ENCODE results near the gene LNX1. TPM values are rescaled to one million over a fixed set of nuclear protein-coding genes. Genes with fewer than 3 reads are reported as not detected.

The LNX1 gene
- total RNA-seq, 1 donor from 2014 or later: not detected

DNA sequence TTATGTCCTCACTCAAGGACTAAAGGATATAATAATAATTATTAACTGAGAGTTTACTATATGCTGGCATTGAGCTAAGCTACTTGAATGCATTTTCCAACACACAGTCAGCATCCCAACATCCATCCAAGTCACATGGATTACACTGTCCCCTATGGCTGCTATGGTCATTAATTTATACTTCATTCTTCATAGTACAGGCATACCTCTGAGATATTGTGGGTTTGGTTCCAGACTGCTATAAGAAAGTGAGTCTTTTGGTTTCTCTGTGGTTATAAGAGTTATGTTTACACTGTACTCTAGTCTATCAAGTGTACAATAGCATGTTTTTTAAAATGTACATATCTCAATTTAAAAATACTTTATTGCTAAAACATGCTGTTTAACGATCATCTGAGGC is 89.2 kb downstream of the LNX1 start:
- ChIA-PET POLR2A (no interaction called here), CTCF (no interaction called here)
- Mint-ChIP-seq H3K27me3 (no peaks in the 10 kb centered on the region), H3K36me3 (ENCODE audit: low read depth) (no peaks in the 10 kb centered on the region), H3K4me1 (no peaks in the 10 kb centered on the region), H3K4me3 (no peak overlapping the region), H3K9me3 (no peaks in the 10 kb centered on the region), H3K27ac (no peak overlapping the region)
- intact Hi-C loops (cut with micrococcal nuclease): no loop called here
- no peak for DNase-seq
- TF ChIP-seq CTCF (IDR thresholded peaks at IDR 0.05): no peak
- no peak for ATAC-seq (ENCODE audit: low read depth)

DNA sequence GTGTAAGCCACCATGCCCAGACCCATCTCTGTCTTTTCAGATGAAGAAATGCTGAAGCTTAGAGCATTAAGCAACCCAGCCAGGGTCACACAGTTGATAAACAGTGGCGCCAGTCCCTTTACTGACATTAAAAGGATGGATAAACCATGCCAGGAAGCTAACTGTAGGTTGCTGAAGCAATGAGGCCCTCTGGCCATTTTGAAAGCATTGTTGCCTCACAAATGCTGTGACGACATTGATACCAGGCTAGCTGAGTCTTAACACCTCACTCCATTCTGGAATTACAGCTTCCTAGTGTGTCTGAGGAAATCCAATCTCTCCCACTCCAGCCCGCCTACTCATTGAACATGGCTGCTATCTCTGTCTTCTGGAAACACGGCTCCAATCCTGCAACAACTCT is 89.7 kb downstream of the LNX1 start:
- no peak for ATAC-seq (ENCODE audit: low read depth)
- no peaks in the 10 kb centered on the region for H3K4me1 Mint-ChIP-seq
- DNase-seq: no peak
- ChIA-PET POLR2A (no interaction called here), CTCF (no interaction called here)
- no peak overlapping the region for H3K4me3 Mint-ChIP-seq
- intact Hi-C loops (cut with micrococcal nuclease): no loop called here
- H3K27me3 Mint-ChIP-seq: no peaks in the 10 kb centered on the region
- no peaks in the 10 kb centered on the region for H3K36me3 Mint-ChIP-seq (ENCODE audit: low read depth)
- no peaks in the 10 kb centered on the region for H3K9me3 Mint-ChIP-seq
- TF ChIP-seq CTCF (IDR thresholded peaks at IDR 0.05): no peak
- no peak overlapping the region for H3K27ac Mint-ChIP-seq

- no peaks in the 10 kb centered on the region for H3K36me3 Mint-ChIP-seq (ENCODE audit: low read depth)
- no peak for TF ChIP-seq CTCF (IDR thresholded peaks at IDR 0.05)
- POLR2A ChIA-PET: no interaction called here
- intact Hi-C loops (cut with micrococcal nuclease): no loop called here
- no peaks in the 10 kb centered on the region for H3K4me1 Mint-ChIP-seq
- ATAC-seq (ENCODE audit: low read depth) (no peak), DNase-seq (no peak)
- no peak overlapping the region for H3K27ac Mint-ChIP-seq
- no peaks in the 10 kb centered on the region for H3K27me3 Mint-ChIP-seq
- CTCF ChIA-PET: no interaction called here
- no peaks in the 10 kb centered on the region for H3K9me3 Mint-ChIP-seq
- no peak overlapping the region for H3K4me3 Mint-ChIP-seq
Observed at GRCh38 chr4:53500546-53500945, 90.7 kb downstream of the LNX1 start.

- ATAC-seq (ENCODE audit: low read depth): no peak
Observed at GRCh38 chr4:53499791-53500190, 91.5 kb downstream of the LNX1 start.

DNA sequence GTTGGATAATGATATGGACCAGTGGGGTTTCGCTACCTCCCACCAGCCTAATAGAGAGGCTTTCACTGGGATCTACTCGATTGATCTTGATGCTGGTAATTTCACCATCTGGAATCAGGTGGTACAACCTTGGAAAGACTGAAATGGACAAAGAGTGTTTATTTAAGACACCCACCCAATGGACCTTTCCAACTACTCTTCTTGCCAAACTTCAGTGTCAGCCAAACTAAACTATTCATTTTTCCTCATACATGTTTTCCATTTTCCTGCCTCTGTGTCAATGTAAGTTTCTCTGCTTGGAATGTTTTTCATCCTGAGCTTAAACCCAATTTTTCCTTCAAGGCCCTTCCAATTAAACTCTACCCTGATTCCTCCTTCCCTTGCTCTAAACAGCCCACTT is 92.6 kb downstream of the LNX1 start:
- H3K4me1 Mint-ChIP-seq: no peaks in the 10 kb centered on the region
- no peak for DNase-seq
- POLR2A ChIA-PET: no interaction called here
- intact Hi-C loops (cut with micrococcal nuclease): loop anchor here (10.0 kb wide), 1 partner anchor 406 kb away; no protein-coding TSS in a partner anchor
- no peak overlapping the region for H3K4me3 Mint-ChIP-seq
- H3K27ac Mint-ChIP-seq: no peak overlapping the region
- no peak for TF ChIP-seq CTCF (IDR thresholded peaks at IDR 0.05)
- H3K27me3 Mint-ChIP-seq: no peaks in the 10 kb centered on the region
- H3K36me3 Mint-ChIP-seq (ENCODE audit: low read depth): no peaks in the 10 kb centered on the region
- no peak for ATAC-seq (ENCODE audit: low read depth)
- CTCF ChIA-PET: interaction anchor here (1.2 kb wide), 1 partner anchor 9 kb away, joined by 3 read pairs; no protein-coding TSS in a partner anchor
- H3K9me3 Mint-ChIP-seq: no peaks in the 10 kb centered on the region

More at GRCh38 chr4:53499791-53500190, 91.5 kb downstream of the LNX1 start:
- ChIA-PET POLR2A (no interaction called here), CTCF (interaction anchor here (1.2 kb wide), 1 partner anchor 10 kb away, joined by 3 read pairs; no protein-coding TSS in a partner anchor)
- no peaks in the 10 kb centered on the region for H3K36me3 Mint-ChIP-seq (ENCODE audit: low read depth)
- H3K9me3 Mint-ChIP-seq: no peaks in the 10 kb centered on the region
- TF ChIP-seq CTCF (IDR thresholded peaks at IDR 0.05): no peak
- no peak overlapping the region for H3K4me3 Mint-ChIP-seq
- DNase-seq: no peak
- H3K27ac Mint-ChIP-seq: no peak overlapping the region
- intact Hi-C loops (cut with micrococcal nuclease): loop anchor here (10.0 kb wide), 1 partner anchor 405 kb away; no protein-coding TSS in a partner anchor
- no peaks in the 10 kb centered on the region for H3K4me1 Mint-ChIP-seq
- H3K27me3 Mint-ChIP-seq: no peaks in the 10 kb centered on the region
